PC-9 (cell line): ENCODE measurements around the gene NLGN1. TPM values are rescaled to one million over a fixed set of nuclear protein-coding genes. Genes with fewer than 3 reads are reported as not detected.

ENCODE experiments used
- BruUV-seq: library from RNA; stranded (reverse); fragments of 400-500 nt; replicated peaks from 2 replicates; lab custom pipeline; 2021; lab: Mats Ljungman, UMichigan
- CTCF ChIA-PET: fragments of 300-600 bp; sonication (Branson Sonifier 250); formaldehyde crosslinking; loops from one replicate; lab custom pipeline; 2022; ENCODE audit warnings: antibody characterized with exemption; lab: Charles Lee
- POLR2A ChIA-PET: fragments of 300-600 bp; sonication (Branson Sonifier 250); formaldehyde crosslinking; loops from one replicate; lab custom pipeline; 2022; ENCODE audit warnings: antibody characterized with exemption; ENCODE audit not compliant: unreplicated experiment; lab: Charles Lee
- DNase-seq, 2 experiments: peaks; one replicate each; pipeline versions ENCODE4 v3.0.0 to v3.0.0-alpha.2; 2015 to 2022; ENCODE audit warnings: mixed read lengths in 1 of 2
- H2AFZ ChIP-seq: fragments of 200-600 bp; sonication (generic); 2 replicates; pipeline ENCODE4 v1.8.1; 2017; ENCODE audit warnings: antibody characterized with exemption
- H3F3A ChIP-seq: fragments of 200-600 bp; sonication (generic); 2 replicates; pipeline ENCODE4 v1.8.1; 2017; ENCODE audit warnings: antibody characterized with exemption, mild to moderate bottlenecking, low read depth; ENCODE audit not compliant: insufficient read depth
- H3K27ac ChIP-seq: fragments of 200-600 bp; sonication (generic); 2 replicates; pipeline ENCODE4 v1.6.1; 2016; ENCODE audit warnings: mixed run types
- H3K27me3 ChIP-seq: fragments of 200-600 bp; sonication (generic); 2 replicates; pipeline ENCODE4 v1.6.1; 2016; ENCODE audit warnings: low read depth, mixed run types; ENCODE audit not compliant: insufficient read depth
- H3K36me3 ChIP-seq: fragments of 200-600 bp; sonication (generic); 2 replicates; pipeline ENCODE4 v1.6.1; 2016; ENCODE audit warnings: low read depth, mixed run types
- H3K4me1 ChIP-seq: fragments of 200-600 bp; sonication (generic); replicated peaks from 2 replicates; pipeline ENCODE4 v1.6.1; 2016; ENCODE audit warnings: mixed run types; ENCODE audit not compliant: insufficient read depth
- H3K4me2 ChIP-seq: fragments of 200-600 bp; sonication (generic); 2 replicates; pipeline ENCODE4 v1.6.1; 2017; ENCODE audit warnings: mixed run types
- H3K4me3 ChIP-seq: fragments of 200-600 bp; sonication (generic); 2 replicates; pipeline ENCODE4 v1.6.1; 2016; ENCODE audit warnings: mixed run types
- H3K79me2 ChIP-seq: fragments of 200-600 bp; sonication (generic); 2 replicates; pipeline ENCODE4 v1.6.1; 2017; ENCODE audit warnings: low read depth, mixed run types
- H3K9me2 ChIP-seq: fragments of 200-600 bp; sonication (generic); 2 replicates; pipeline ENCODE4 v1.8.1; 2017; ENCODE audit warnings: mild to moderate bottlenecking; ENCODE audit not compliant: insufficient read depth
- H3K9me3 ChIP-seq: fragments of 200-600 bp; sonication (generic); 2 replicates; pipeline ENCODE4 v1.8.1; 2016; ENCODE audit warnings: low read depth; ENCODE audit not compliant: insufficient read depth
- H4K20me1 ChIP-seq: fragments of 200-600 bp; sonication (generic); 2 replicates; pipeline ENCODE4 v1.8.1; 2017; ENCODE audit not compliant: insufficient read depth
- EZH2 ChIP-seq: fragments of 200-600 bp; sonication (generic); IDR thresholded peaks from 2 replicates; pipeline ENCODE4 v1.8.0; 2017; ENCODE audit warnings: antibody characterized with exemption, low read depth
- intact Hi-C: fragments of 100-400 bp; cut with micrococcal nuclease; formaldehyde crosslinking; loops from one replicate; pipeline ENCODE4 v1.10.0; 2022; ENCODE audit not compliant: unreplicated experiment
- total RNA-seq: library from RNA; stranded (reverse); gene quantifications from 2 replicates; pipeline ENCODE4 v1.2.3, GENCODE V29; 2021
- TF ChIP-seq, protein P1 (sequence below): fragments of 200-600 bp; sonication (generic); conservative IDR thresholded peaks from 2 replicates; pipeline ENCODE4 v1.6.1; 2017; ENCODE audit warnings: mixed run types, antibody characterized with exemption, mild to moderate bottlenecking, moderate library complexity

NLGN1 gene
- total RNA-seq, 1 experiment from 2014 or later: 1.4 TPM

- POLR2A ChIA-PET: no interaction called here
- BruUV-seq: no TSS peak
- no peaks in the 10 kb centered on the region; the same call in 1 of the 2 replicates for H4K20me1 ChIP-seq
- no peaks in the 10 kb centered on the region for H3K4me1 ChIP-seq
- no peaks in the 10 kb centered on the region for H3K9me2 ChIP-seq
- H3K36me3 ChIP-seq: no peaks in the 10 kb centered on the region
- H3K9me3 ChIP-seq: no peaks in the 10 kb centered on the region
- no peak overlapping the region for H3K4me3 ChIP-seq
- H3F3A ChIP-seq: no peaks in the 10 kb centered on the region
- DNase-seq: no peak
- H3K79me2 ChIP-seq: no peaks in the 10 kb centered on the region
- no peak overlapping the region for H3K27ac ChIP-seq
- intact Hi-C loops: no loop called here
- CTCF ChIA-PET: interaction anchor here (0.6 kb wide), 1 partner anchor 35 kb away, joined by 7 read pairs; no protein-coding TSS in a partner anchor
- no peak overlapping the region for H2AFZ ChIP-seq
- no peak overlapping the region for H3K4me2 ChIP-seq
- TF ChIP-seq, protein P1, sequence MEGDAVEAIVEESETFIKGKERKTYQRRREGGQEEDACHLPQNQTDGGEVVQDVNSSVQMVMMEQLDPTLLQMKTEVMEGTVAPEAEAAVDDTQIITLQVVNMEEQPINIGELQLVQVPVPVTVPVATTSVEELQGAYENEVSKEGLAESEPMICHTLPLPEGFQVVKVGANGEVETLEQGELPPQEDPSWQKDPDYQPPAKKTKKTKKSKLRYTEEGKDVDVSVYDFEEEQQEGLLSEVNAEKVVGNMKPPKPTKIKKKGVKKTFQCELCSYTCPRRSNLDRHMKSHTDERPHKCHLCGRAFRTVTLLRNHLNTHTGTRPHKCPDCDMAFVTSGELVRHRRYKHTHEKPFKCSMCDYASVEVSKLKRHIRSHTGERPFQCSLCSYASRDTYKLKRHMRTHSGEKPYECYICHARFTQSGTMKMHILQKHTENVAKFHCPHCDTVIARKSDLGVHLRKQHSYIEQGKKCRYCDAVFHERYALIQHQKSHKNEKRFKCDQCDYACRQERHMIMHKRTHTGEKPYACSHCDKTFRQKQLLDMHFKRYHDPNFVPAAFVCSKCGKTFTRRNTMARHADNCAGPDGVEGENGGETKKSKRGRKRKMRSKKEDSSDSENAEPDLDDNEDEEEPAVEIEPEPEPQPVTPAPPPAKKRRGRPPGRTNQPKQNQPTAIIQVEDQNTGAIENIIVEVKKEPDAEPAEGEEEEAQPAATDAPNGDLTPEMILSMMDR: no peak
- no peak for TF ChIP-seq EZH2
- no peaks in the 10 kb centered on the region for H3K27me3 ChIP-seq
Observed at GRCh38 chr3:173410436-173410835, 12.9 kb downstream of the NLGN1 start.

DNA sequence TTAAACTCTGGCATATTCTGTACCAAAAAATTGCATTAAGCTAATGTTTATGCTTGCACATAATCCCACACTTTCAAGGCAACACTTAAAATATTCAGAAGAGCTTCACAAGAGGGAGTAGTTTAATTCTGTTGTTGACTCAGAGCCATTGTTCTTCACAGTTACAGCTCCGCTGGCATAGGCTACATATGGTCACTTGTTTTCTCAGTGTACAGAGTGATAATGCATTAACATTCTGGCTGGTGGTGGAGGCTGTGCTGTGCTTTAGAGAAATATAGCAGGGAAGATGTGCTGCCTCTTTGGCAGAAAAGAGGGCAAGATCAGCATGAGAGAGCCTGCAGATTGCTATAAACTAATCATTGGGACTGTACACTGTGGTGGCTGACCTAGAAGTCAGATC is 13.3 kb downstream of the NLGN1 start:
- CTCF ChIA-PET: no interaction called here
- intact Hi-C loops: loop anchor here (1.0 kb wide), 1 partner anchor 142 kb away; no protein-coding TSS in a partner anchor
- no peak for TF ChIP-seq EZH2
- TF ChIP-seq, protein P1: no peak

DNA sequence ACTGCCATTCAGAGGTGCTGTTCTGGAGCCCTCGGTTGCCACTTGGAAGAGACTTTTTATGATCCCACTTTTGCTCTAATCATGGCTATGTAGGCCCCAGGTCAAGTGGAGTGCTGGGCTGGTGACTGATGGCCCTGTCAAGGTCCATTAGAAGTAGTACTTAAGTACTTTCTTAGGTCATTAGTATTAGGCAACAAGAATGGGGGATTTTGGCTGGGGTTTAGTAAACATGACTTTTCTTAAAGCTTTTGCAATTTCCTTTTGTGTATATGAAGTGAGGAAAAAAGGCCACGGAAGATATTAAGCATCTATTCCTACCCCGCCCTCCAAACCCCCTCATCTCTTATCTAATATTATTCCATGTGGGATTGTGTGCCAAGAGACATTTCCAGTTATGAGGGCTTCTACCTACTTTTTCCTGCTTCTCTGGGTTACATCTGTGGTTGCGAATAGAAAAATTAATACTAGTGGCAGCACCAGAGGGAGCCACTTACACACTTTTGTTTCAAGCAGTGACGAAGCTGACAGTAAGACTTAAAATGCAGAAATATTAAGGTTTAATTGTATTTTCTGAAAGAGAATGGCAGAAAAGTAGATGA is 13.9 kb downstream of the NLGN1 start:
- H3F3A ChIP-seq: no peaks in the 10 kb centered on the region
- H3K4me3 ChIP-seq: no peak overlapping the region
- no peaks in the 10 kb centered on the region for H3K4me1 ChIP-seq
- TF ChIP-seq EZH2: no peak
- TF ChIP-seq, protein P1: peak; percentile 76
- H3K9me3 ChIP-seq: no peaks in the 10 kb centered on the region
- H3K9me2 ChIP-seq: no peaks in the 10 kb centered on the region
- H3K79me2 ChIP-seq: no peaks in the 10 kb centered on the region
- ChIA-PET CTCF (interaction anchor here (0.6 kb wide), 1 partner anchor 142 kb away, joined by 4 read pairs; no protein-coding TSS in a partner anchor), POLR2A (interaction anchor here (0.5 to 0.7 kb wide), 2 partner anchors 10 to 969 kb away, joined by 3 to 4 read pairs; no protein-coding TSS in a partner anchor)
- no peak overlapping the region for H3K4me2 ChIP-seq
- BruUV-seq: no TSS peak
- H3K27me3 ChIP-seq: no peaks in the 10 kb centered on the region
- no peaks in the 10 kb centered on the region for H3K36me3 ChIP-seq
- H3K27ac ChIP-seq: no peak overlapping the region
- DNase-seq: peak in 1 of 2 experiments; percentile 35
- H4K20me1 ChIP-seq: no peaks in the 10 kb centered on the region
- intact Hi-C loops: loop anchor here (1.0 kb wide), 1 partner anchor 142 kb away; no protein-coding TSS in a partner anchor
- H2AFZ ChIP-seq: no peak overlapping the region

More for the DNA sequence above, 13.3 kb downstream of the NLGN1 start:
- no peaks in the 10 kb centered on the region for H3K9me2 ChIP-seq
- H3K4me1 ChIP-seq: no peaks in the 10 kb centered on the region
- no peaks in the 10 kb centered on the region for H3K79me2 ChIP-seq
- H3K27me3 ChIP-seq: no peaks in the 10 kb centered on the region
- POLR2A ChIA-PET: no interaction called here
- H4K20me1 ChIP-seq: no peaks in the 10 kb centered on the region
- no TSS peak for BruUV-seq
- no peak overlapping the region for H3K4me3 ChIP-seq
- no peaks in the 10 kb centered on the region for H3K36me3 ChIP-seq
- no peaks in the 10 kb centered on the region for H3F3A ChIP-seq
- no peak overlapping the region for H3K27ac ChIP-seq
- H2AFZ ChIP-seq: no peak overlapping the region
- no peak overlapping the region for H3K4me2 ChIP-seq
- DNase-seq: no peak
- H3K9me3 ChIP-seq: no peaks in the 10 kb centered on the region
